ENCODE measurements around the gene OR10R2.

DNA sequence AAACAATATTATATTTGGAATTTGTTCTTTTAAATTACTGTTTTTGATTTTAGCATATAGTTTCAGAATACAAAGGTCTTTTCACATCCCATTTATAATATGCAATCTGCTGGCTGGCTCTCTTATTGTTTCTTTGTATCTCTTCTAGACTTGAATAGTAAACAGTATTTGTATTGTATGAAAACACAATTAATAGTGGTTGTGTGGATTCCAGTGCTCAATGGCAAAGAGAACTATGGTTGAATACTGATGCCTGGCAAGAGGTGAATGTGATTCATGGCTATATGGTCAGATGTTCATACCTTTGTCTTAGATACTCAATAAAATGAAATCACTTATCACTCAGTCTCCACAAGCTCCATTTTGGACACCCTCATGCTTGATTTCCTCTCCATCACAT, 44.9 kb downstream of the OR10R2 start:
- TF ChIP-seq, protein P1, sequence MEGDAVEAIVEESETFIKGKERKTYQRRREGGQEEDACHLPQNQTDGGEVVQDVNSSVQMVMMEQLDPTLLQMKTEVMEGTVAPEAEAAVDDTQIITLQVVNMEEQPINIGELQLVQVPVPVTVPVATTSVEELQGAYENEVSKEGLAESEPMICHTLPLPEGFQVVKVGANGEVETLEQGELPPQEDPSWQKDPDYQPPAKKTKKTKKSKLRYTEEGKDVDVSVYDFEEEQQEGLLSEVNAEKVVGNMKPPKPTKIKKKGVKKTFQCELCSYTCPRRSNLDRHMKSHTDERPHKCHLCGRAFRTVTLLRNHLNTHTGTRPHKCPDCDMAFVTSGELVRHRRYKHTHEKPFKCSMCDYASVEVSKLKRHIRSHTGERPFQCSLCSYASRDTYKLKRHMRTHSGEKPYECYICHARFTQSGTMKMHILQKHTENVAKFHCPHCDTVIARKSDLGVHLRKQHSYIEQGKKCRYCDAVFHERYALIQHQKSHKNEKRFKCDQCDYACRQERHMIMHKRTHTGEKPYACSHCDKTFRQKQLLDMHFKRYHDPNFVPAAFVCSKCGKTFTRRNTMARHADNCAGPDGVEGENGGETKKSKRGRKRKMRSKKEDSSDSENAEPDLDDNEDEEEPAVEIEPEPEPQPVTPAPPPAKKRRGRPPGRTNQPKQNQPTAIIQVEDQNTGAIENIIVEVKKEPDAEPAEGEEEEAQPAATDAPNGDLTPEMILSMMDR (IDR thresholded peaks at IDR 0.05), result no peak
- TF ChIP-seq POLR2A (IDR thresholded peaks at IDR 0.05), result no peak

All from thyroid gland (tissue), 4 donors.